Measurements from ENCODE around the gene MTERF1.
"Not testable (repeated sequence)": the region's sequence is repeated elsewhere in the genome, so short reads cannot be mapped to it uniquely, and the experiment has no call there.

The MTERF1 gene

DNA sequence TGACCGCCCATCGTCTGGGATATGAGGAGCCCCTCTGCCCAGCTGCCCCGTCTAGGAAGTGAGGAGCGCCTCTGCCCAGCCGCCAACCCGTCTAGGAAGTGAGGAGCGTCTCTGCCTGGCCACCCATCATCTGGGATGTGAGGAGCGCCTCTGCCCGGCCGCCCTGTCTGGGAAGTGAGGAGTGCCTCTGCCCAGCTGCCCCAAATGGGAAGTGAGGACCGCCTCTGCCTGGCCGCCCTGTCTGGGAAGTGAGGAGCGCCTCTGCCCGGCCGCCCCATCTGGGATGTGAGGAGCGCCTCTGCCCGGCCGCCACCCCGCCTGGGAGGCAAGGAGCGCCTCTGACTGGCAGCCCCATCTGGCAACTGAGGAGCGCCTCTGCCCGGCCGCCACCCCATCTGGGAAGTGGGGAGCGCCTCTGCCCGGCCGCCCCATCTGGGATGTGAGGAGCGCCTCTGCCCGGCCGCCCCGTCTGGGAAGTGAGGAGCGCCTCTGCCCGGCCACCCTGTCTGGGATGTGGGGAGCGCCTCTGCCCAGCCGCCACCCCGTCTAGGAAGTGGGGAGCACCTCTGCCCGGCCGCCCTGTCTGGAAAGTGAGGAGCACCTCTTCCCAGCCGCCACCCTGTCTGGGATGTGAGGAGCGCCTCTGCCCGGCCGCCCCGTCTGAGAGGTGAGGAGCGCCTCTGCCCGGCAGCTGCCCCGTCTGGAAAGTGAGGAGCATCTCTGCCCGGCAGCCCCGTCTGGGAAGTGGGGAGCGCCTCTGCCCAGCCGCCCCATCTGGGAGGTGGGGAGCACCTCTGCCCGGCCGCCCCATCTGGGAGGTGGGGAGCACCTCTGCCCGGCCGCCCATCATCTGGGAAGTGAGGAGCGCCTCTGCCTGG, 7.1 kb upstream of the MTERF1 start:
- DNase-seq (ENCODE audit: low read depth): not testable (repeated sequence)

DNA sequence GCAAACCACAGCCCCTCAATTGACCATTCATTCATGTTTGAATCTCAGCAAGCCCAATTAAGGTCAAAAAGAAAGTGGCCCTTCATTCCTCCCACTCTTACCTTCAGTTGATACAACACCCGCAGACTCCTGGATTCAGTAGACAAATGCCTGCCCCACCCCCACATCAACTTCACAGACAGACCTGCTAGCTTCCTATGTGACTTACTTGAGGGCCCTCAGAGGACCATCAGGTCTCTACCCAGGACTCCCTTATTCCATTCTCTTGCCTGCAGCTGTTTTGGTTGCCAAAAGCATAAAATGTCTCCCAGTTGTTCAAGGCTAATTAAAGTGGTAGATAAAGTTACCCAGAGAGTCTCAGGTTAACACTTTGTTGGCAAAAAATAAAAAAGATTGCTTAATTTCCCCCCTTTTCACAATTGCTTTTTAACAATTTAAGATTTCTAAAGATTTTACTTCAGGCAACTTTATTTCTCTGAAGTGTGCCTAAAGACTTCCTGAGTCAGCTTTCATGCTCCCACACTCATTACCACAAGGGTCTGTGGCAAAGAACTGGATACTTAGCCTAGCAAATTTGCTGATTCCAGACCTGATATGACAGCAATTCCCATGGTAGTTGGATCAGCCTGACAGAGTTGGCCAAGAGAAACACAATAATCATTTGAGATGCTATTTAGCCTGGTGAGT, 3.3 kb upstream of the MTERF1 start:
- DNase-seq (ENCODE audit: low read depth): no peak

- no peak for DNase-seq (ENCODE audit: low read depth)
Observed at GRCh38 chr7:91880016-91880412, 488 bp downstream of the MTERF1 start.

DNA sequence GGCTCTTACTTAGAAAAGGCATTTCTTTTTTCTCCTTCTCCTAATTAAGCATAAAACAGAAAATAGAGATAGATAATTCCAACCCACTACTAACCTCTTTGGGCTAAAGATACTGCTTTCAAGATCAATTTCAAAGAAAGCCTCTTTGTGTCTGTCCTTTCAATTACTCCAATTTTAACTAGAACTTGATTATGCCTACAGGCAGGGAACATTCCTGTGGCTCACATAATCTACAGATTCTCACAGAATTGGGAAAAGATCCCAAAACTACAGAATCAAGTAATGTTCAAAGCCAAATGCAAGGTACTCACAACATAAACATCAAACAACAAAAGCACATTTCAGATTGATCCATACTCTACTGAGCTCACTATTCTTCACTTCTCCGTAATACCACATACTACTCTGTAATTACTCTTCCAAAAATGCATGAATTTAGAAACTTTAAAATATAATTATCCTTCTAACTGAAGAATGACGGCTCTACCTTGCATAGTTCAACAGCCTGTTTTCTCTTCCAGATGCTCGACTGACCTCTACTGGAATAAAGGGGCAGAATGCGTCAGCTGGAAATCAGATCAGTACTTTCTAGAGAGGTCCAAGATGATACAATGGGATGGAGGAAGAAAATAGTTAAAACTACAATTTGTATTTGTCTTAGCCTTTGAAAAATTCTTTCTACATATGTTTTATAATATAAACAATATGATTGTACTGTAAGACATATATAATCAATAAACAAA, 3.9 kb downstream of the MTERF1 start:
- no peak for DNase-seq (ENCODE audit: low read depth)

GRCh38 chr7:91875851-91876250, 4.7 kb downstream of the MTERF1 start:
- no peak for DNase-seq (ENCODE audit: low read depth)

DNA sequence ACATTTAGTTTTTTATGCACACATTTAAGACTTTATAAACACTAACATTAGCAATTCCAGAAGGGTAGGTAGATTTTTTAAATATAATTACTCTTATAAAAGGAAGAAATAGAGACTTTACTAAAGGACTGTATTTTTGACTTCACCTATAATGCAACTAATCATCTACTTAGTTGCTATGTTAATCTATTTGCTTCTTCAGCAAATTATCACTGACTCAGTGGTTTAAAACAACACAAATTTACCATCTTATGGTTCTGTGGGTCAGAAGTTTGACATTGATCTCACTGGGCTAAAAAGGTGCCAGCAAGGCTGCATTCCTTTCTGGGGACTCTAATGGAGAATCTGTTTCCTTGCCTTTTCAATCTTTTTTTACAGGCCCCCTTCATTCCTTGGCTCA, 7.6 kb downstream of the MTERF1 start:
- DNase-seq (ENCODE audit: low read depth): no peak

DNA sequence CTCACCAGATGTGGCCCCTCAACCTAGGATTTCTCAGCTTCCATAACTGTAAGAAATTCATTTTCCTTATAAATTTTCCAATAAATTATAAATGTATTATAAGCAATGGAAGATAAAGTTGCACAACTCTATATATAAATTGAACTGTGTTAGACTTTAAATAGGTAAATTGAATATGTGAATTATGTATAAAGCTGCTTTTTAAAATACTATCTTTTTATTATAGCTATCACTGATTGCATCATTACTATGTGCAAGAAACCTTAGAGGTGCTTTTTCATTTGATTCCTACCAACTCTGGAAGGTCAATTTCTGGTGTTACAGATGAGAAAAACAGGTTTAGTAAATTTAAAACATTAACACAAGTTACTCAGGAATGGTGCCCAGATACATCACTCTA, 8.4 kb downstream of the MTERF1 start:
- no peak for DNase-seq (ENCODE audit: low read depth)

GRCh38 chr7:91869661-91870060, 10.8 kb downstream of the MTERF1 start:
- no peak for DNase-seq (ENCODE audit: low read depth)

DNA sequence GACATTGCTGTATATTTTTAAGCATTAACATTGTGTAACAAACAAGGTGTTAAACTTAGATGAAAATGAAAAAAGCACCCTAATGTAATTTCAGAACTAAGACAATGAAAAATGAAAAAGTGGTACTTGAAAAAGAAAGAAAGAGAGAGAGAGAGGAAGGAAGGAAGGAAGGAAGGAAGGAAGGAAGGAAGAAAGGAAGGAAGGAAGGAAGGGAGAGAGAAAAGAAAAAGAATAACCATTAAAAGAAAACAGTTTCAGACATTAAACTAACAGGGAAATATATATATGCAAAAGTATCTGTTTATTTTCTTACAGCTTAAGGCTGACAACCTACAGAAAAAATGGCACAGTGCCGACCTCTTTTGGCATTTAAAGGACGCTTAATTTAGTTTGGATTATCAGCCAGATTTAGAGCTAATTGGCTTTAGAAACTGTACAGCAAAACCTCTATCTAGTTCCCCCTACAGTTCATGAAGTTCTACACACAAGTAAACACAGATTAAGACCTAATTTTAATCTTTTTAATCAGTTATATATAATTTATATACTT, 13.8 kb downstream of the MTERF1 start:
- DNase-seq (ENCODE audit: low read depth): no peak

GRCh38 chr7:91865511-91865910, 15.0 kb downstream of the MTERF1 start:
- DNase-seq (ENCODE audit: low read depth): no peak

DNA sequence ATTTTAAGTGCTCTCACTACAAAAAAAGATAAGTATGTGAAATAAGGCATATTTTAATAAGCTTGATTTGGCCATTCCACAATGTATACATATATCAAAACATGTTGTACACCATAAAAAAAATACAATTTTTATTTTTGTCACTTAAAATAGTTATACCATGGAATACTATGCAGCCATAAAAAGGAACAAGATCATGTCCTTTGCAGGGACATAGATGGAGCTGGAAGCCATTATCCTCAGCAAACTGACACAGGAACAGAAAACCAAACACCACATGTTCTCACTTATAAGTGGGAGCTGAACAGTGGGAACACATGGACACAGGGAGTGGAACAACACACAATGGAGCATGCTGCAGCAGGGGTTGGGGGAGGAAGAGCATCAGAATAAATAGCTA, 15.9 kb downstream of the MTERF1 start:
- DNase-seq (ENCODE audit: low read depth): not testable (repeated sequence)

GRCh38 chr7:91864070-91864469, 16.4 kb downstream of the MTERF1 start:
- no peak for DNase-seq (ENCODE audit: low read depth)

- DNase-seq (ENCODE audit: low read depth): peak; percentile 20
Observed at GRCh38 chr7:91852263-91852741, 28.2 kb downstream of the MTERF1 start.

DNA sequence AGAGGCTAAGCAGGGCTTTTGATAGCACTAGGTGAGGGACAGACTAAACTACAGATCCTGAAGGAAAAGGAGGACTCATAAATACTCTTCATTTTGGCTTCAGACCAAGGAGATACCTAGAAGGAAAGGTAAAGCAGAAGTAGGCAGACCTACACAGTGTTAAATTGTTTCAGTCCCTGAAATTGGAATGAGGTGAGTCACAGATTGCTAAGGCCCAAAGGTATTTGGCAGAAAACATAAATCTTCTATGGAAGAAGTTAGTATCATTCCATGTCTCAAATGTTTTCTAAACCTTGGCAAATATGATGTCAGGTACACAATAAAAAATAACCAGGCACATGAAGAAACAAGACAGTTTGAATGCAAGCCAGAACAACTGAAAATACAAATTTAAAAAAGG, 30.0 kb downstream of the MTERF1 start:
- no peak for DNase-seq (ENCODE audit: low read depth)

DNA sequence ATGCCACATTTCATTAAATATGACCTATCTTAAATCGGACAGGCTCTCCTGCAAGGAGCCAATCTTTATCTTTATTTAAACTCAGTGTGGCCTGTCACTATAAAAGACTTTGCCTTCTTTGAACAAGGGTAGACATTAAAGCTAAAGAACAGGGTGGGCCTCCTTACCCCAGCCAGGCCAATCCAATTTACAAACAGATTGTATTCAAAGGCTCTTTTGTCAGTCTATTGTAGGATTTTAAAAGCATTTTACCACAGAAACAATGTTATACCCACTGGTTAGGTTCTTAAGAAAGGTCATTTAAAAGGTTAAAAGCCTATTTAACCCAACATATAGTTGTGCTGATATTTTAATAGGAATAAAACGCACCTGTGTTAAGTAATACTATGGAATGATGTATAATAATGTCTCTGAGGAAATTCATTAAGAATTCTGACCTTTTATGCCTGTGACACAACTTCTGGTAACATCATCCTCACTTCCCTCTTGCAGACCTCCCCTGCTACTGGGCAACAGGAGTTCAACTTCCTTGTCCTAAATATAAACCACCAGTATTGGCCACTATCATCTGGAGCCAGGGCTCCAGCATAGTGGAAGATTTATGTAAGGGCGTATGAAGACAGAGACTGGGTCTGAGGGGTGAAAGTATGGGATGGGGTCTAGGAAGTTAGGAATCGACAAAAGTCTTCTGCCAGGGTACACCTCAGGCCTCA, 32.5 kb downstream of the MTERF1 start:
- no peak for DNase-seq (ENCODE audit: low read depth)

DNA sequence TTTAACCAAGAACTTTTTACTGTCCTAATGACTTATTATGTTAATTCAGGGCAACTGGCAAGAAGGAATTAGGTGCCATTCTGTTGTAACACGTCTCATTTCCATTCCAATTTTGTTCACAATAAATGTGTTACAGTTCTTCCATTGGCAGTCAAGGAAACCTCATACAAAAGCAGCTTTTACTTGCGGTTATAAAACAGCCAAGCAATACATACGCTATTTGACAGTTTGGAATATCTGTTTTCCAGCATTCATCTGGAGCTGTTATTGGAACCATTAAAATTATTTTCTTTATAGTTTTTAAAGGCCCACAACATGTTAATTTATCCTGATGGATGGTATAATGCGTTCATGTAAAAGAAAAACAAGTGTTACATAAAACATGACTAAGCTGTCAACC, 33.3 kb downstream of the MTERF1 start:
- DNase-seq (ENCODE audit: low read depth): no peak

DNA sequence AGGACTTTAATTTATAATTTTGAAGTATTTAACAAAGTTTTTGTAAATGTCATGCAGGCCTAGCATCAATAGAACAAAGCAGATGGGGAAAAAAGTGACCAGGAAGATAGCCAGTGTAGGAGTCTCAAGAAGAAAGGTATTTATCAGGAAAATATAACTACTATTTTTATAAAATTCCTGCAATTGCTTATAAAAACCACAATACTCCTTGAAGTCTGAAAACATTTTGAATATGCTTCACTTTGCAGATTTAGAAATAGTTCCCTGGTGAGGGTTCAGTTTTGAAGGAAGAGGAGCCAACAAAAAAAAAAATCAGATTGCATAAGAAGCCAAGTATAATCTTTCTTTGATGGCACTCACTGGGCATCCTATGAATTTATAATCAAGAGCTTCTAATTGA, 34.1 kb downstream of the MTERF1 start:
- DNase-seq (ENCODE audit: low read depth): no peak

GRCh38 chr7:91843831-91844230, 36.7 kb downstream of the MTERF1 start:
- DNase-seq (ENCODE audit: low read depth): no peak

DNA sequence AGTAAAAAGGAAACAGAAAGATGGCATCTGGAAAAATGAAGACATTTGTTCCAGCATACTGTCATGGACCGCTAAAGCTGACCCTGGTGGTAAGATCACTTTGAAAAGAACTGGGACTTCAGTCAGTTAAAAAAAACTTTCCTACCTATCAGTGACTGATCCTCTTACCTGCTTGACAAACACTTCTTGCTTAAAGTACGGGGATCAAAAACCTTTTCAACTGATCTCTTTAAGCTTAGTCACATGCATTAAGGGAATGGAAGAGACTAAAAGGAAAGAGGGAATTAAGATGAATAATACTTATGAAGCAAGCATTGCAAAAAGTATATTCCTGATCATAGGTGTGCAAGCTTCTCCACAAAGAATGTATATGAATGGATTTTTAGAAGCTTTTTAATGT, 42.1 kb downstream of the MTERF1 start:
- DNase-seq (ENCODE audit: low read depth): no peak

DNA sequence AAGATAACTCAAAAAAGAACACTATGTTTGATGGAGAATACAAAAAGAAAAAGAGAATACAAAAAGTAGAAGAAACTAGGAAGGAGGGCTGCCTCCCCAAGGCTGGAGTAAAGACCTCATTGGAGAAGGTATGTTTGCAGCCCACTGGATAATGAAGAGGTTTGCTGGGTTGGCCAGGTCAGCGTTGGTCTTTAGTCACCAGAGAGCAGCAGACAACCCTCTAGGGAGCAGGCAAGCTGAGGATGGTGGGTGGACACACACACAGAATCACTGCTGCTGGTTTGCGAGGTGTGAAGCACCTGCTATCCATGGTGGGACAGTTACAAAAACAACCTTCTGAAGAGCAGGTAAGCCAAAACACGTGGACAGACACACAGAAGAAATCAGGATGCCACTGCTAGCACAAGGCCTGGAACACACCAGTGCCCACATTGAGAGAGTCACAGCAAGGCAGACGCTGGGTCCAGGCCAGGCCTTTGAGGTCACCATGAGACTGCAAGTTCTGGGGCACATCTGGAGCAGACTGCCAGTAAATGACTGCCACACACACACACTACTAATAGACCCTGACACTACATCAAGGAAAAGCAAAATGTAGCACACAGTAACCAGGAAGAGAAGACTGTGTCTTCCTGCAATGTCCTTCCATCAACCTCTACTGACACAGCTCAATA, 43.0 kb downstream of the MTERF1 start:
- DNase-seq (ENCODE audit: low read depth): no peak

DNA sequence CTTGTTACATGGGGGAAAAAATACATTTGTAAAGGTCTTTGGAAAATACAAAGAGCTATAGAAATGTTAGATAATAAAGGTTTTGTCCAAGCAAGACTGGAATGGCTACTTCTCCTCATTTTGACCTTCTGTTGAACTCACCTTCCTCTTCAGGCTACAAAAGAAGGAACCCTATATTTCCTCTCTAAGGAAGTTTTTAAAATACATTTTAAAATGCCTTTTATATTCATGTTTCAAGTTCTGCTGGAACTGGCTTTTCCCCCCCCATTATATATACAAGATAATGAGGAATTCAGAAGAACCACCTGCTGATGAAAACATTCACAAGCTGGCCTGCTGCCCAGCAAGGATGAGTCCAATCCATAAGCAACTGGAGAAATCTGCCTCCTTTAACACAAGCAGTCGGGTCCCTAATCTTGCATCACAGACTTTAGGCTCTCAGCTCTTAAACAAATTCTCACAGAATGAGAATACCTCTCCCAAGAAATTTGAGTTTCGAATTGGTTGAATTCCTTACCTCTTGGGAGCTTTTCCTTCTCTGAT, 44.6 kb downstream of the MTERF1 start:
- DNase-seq (ENCODE audit: low read depth): no peak

Measured in CMK (cell line).